SK-N-SH treated with all-trans-retinoic acid at 6 μM for 48 hours (cell line): ENCODE results near the gene NMRK2.

Source experiments
- ATAC-seq: fragments of 200-7000 bp; cut with Tn5 transposase; 3 replicates; pipeline ENCODE4 v1.9.1; 2020; ENCODE audit warnings: mild to moderate bottlenecking, moderate library complexity
- ARNTL ChIP-seq: fragments of 450-650 bp; formaldehyde crosslinking; IDR thresholded peaks from 2 replicates; pipeline ENCODE4 v1.5.0; 2020; ENCODE audit warnings: low read depth, mild to moderate bottlenecking, moderate library complexity, borderline replicate concordance
- ESRRG ChIP-seq: fragments of 250-450 bp; sonication (Bioruptor Pico); IDR thresholded peaks from 2 replicates; pipeline ENCODE4 v1.6.1; 2021; ENCODE audit warnings: mild to moderate bottlenecking
- GLIS3 ChIP-seq: fragments of 250-450 bp; sonication (Bioruptor Pico); IDR thresholded peaks from 2 replicates; pipeline ENCODE4 v1.5.0; 2020; ENCODE audit warnings: mild to moderate bottlenecking, moderate library complexity
- ISL1 ChIP-seq: fragments of 250-450 bp; sonication (Bioruptor Pico); IDR thresholded peaks from 2 replicates; pipeline ENCODE4 v2.1.2; 2022; ENCODE audit warnings: mild to moderate bottlenecking, moderate library complexity
- OSR1 ChIP-seq: fragments of 250-450 bp; sonication (Bioruptor Pico); IDR thresholded peaks from 2 replicates; pipeline ENCODE4 v1.8.0; 2022; ENCODE audit warnings: moderate library complexity, mild to moderate bottlenecking, inconsistent platforms
- PPARA ChIP-seq: fragments of 250-450 bp; sonication (Bioruptor Pico); IDR thresholded peaks from 2 replicates; pipeline ENCODE4 v1.5.0; 2020; ENCODE audit warnings: mild to moderate bottlenecking, borderline replicate concordance
- TCF4 ChIP-seq: fragments of 250-450 bp; sonication (Bioruptor Pico); IDR thresholded peaks from 2 replicates; pipeline ENCODE4 v1.8.0; 2021; ENCODE audit warnings: mild to moderate bottlenecking, moderate library complexity, borderline replicate concordance
- ZC3H10 ChIP-seq: fragments of 250-450 bp; sonication (Bioruptor Pico); IDR thresholded peaks from 2 replicates; pipeline ENCODE4 v1.5.1; 2021; ENCODE audit warnings: mild to moderate bottlenecking, moderate library complexity
- ZFP3 ChIP-seq: fragments of 250-450 bp; sonication (Bioruptor Pico); IDR thresholded peaks from 2 replicates; pipeline ENCODE4 v1.5.0; 2020; ENCODE audit warnings: mild to moderate bottlenecking, moderate library complexity
- ZFP30 ChIP-seq: fragments of 450-650 bp; formaldehyde crosslinking; IDR thresholded peaks from 2 replicates; pipeline ENCODE4 v1.5.0; 2022; ENCODE audit warnings: mild to moderate bottlenecking, moderate library complexity
- ZNF565 ChIP-seq: fragments of 450-650 bp; formaldehyde crosslinking; conservative IDR thresholded peaks from 2 replicates; pipeline ENCODE4 v1.5.0; 2020; ENCODE audit warnings: low read depth, mild to moderate bottlenecking, moderate library complexity
- ZNF70 ChIP-seq: fragments of 450-650 bp; formaldehyde crosslinking; IDR thresholded peaks from 2 replicates; pipeline ENCODE4 v1.5.0; 2020; ENCODE audit warnings: mild to moderate bottlenecking, moderate library complexity
- ZNF8 ChIP-seq: fragments of 450-650 bp; formaldehyde crosslinking; IDR thresholded peaks from 2 replicates; pipeline ENCODE4 v1.5.0; 2020; ENCODE audit warnings: mild to moderate bottlenecking, moderate library complexity
- TF ChIP-seq, protein P1 (sequence below): fragments of 250-450 bp; sonication (Bioruptor Pico); IDR thresholded peaks from 2 replicates; pipeline ENCODE4 v1.5.1; 2020; ENCODE audit warnings: low read depth, mild to moderate bottlenecking, moderate library complexity
- TF ChIP-seq, protein P2 (sequence below): fragments of 250-450 bp; sonication (Bioruptor Pico); IDR thresholded peaks from 2 replicates; pipeline ENCODE4 v1.5.1; 2021; ENCODE audit warnings: mild to moderate bottlenecking, moderate library complexity
- TF ChIP-seq, protein P3 (sequence below): fragments of 250-450 bp; sonication (Bioruptor Pico); IDR thresholded peaks from 2 replicates; pipeline ENCODE4 v1.8.0; 2021; ENCODE audit warnings: low read depth, mild to moderate bottlenecking, moderate library complexity, borderline replicate concordance
- TF ChIP-seq, protein P4 (sequence below): fragments of 250-450 bp; sonication (Bioruptor Pico); IDR thresholded peaks from 2 replicates; pipeline ENCODE4 v1.8.0; 2020; ENCODE audit warnings: mild to moderate bottlenecking, moderate library complexity, borderline replicate concordance

Gene NMRK2

DNA sequence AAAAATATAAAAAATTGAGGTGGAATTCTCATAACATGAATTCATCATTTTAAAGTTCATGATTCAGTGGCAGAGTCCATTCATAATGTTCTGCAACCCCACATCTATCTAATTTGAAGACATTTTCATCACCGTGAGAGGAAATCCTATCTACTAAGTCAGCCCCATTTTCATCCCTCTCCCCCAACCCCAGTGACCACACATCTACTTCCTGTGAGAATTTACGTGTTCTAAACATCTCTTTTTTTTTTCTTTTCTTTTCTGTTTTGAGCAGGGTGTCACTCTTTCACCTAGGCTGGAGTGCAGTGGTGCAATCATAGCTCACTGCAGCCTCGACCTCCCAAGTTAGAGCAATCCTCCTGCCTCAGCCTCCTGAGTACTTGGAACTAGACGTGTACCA, 34.9 kb upstream of the NMRK2 start:
- no peak for ATAC-seq
- no peak for TF ChIP-seq ZNF70 (CRISPR knock-in tag)
- no peak for TF ChIP-seq ZNF565 (CRISPR knock-in tag)
- TF ChIP-seq, protein P1, sequence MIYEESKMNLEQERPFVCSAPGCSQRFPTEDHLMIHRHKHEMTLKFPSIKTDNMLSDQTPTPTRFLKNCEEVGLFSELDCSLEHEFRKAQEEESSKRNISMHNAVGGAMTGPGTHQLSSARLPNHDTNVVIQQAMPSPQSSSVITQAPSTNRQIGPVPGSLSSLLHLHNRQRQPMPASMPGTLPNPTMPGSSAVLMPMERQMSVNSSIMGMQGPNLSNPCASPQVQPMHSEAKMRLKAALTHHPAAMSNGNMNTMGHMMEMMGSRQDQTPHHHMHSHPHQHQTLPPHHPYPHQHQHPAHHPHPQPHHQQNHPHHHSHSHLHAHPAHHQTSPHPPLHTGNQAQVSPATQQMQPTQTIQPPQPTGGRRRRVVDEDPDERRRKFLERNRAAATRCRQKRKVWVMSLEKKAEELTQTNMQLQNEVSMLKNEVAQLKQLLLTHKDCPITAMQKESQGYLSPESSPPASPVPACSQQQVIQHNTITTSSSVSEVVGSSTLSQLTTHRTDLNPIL (CRISPR knock-in tag): no peak
- no peak for TF ChIP-seq ZNF8
- TF ChIP-seq, protein P2, sequence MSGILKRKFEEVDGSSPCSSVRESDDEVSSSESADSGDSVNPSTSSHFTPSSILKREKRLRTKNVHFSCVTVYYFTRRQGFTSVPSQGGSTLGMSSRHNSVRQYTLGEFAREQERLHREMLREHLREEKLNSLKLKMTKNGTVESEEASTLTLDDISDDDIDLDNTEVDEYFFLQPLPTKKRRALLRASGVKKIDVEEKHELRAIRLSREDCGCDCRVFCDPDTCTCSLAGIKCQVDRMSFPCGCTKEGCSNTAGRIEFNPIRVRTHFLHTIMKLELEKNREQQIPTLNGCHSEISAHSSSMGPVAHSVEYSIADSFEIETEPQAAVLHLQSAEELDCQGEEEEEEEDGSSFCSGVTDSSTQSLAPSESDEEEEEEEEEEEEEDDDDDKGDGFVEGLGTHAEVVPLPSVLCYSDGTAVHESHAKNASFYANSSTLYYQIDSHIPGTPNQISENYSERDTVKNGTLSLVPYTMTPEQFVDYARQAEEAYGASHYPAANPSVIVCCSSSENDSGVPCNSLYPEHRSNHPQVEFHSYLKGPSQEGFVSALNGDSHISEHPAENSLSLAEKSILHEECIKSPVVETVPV (CRISPR knock-in tag): no peak
- TF ChIP-seq TCF4: no peak
- no peak for TF ChIP-seq GLIS3 (CRISPR knock-in tag)
- TF ChIP-seq, protein P3, sequence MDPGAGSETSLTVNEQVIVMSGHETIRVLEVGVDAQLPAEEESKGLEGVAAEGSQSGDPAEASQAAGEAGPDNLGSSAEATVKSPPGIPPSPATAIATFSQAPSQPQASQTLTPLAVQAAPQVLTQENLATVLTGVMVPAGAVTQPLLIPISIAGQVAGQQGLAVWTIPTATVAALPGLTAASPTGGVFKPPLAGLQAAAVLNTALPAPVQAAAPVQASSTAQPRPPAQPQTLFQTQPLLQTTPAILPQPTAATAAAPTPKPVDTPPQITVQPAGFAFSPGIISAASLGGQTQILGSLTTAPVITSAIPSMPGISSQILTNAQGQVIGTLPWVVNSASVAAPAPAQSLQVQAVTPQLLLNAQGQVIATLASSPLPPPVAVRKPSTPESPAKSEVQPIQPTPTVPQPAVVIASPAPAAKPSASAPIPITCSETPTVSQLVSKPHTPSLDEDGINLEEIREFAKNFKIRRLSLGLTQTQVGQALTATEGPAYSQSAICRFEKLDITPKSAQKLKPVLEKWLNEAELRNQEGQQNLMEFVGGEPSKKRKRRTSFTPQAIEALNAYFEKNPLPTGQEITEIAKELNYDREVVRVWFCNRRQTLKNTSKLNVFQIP (CRISPR knock-in tag): no peak
- TF ChIP-seq ESRRG (CRISPR knock-in tag): no peak
- no peak for TF ChIP-seq ZC3H10 (CRISPR knock-in tag)
- TF ChIP-seq ARNTL (CRISPR knock-in tag): no peak
- TF ChIP-seq OSR1: no peak
- no peak for TF ChIP-seq ZFP3 (CRISPR knock-in tag)

DNA sequence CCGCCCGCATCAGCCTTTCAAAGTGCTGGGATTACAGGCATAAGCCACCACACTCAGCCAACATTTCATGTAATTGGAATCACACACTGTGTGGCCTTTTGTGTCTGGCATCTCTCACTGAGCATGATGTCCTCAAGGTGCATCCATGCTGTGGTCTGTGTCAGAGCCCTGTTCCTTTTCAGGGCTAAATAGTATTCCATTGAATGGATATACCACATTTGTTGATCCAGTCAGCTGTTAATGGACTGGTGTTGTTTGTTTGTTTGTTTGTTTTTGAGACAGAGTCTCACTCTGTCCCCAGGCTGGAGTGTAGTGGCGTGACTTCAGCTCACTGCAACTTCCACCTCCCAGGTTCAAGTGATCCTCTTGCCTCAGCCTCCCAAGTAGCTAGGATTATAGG, 34.4 kb upstream of the NMRK2 start:
- ATAC-seq: no peak
- TF ChIP-seq ZFP30 (CRISPR knock-in tag) (no peak), ZNF8 (peak; percentile 99)

DNA sequence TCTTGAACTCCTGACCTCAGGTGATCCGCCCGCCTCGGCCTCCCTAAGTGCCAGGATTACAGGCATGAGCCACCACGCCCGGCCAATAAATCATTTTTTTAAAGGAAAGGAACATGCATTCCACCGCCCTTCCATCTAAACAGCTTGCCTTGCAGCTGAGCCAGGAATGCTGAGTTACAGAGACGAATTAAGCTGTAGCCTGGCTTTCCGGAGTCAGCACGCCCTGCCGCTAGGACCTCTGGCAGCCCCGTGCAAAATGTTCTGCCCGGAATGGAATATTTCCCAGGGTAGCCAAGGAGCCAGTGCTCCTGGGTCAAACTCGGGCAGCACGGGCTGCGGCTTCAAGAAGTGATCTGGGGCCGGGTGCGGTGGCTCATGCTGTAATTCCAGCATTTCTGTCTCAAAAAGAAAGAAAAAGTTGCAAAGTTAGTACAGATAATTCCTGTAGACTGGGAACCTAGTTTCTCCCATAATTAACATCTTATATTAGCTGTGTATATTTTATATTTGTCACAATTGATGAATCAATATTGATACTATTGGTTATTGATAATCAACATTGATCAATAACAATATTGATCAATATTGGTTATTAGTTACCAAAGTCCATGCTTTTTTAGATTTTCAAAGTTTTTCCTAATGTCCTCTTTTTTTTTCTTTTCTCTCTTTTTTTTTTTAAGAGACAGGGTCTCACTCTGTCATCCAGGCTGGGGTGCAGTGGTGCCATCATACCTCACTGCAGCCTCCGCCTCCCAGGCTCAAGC, 33.2 kb upstream of the NMRK2 start:
- ATAC-seq: no peak
- TF ChIP-seq PPARA (CRISPR knock-in tag) (no peak), ISL1 (CRISPR knock-in tag) (no peak), ARNTL (CRISPR knock-in tag) (no peak), ZNF70 (CRISPR knock-in tag) (no peak)
- TF ChIP-seq, protein P2 (CRISPR knock-in tag): no peak
- TF ChIP-seq, protein P3 (CRISPR knock-in tag): no peak
- TF ChIP-seq, protein P4, sequence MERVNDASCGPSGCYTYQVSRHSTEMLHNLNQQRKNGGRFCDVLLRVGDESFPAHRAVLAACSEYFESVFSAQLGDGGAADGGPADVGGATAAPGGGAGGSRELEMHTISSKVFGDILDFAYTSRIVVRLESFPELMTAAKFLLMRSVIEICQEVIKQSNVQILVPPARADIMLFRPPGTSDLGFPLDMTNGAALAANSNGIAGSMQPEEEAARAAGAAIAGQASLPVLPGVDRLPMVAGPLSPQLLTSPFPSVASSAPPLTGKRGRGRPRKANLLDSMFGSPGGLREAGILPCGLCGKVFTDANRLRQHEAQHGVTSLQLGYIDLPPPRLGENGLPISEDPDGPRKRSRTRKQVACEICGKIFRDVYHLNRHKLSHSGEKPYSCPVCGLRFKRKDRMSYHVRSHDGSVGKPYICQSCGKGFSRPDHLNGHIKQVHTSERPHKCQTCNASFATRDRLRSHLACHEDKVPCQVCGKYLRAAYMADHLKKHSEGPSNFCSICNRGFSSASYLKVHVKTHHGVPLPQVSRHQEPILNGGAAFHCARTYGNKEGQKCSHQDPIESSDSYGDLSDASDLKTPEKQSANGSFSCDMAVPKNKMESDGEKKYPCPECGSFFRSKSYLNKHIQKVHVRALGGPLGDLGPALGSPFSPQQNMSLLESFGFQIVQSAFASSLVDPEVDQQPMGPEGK (CRISPR knock-in tag): no peak
